HUES64 (cell line): ENCODE measurements around the gene FEN1.

Experiments used
- H3K27ac ChIP-seq: 2 replicates; pipeline ENCODE4 v1.7.0; 2013; ENCODE audit warnings: low read depth, low read length, inconsistent platforms
- H3K27me3 ChIP-seq: 2 replicates; pipeline ENCODE4 v1.6.1; 2013; ENCODE audit warnings: mild to moderate bottlenecking, low read length; ENCODE audit not compliant: insufficient read depth
- H3K36me3 ChIP-seq: 2 replicates; pipeline ENCODE4 v1.6.1; 2013; ENCODE audit warnings: mild to moderate bottlenecking, low read length; ENCODE audit not compliant: insufficient read depth
- H3K4me1 ChIP-seq: 2 replicates; pipeline ENCODE4 v1.6.1; 2013; ENCODE audit warnings: mild to moderate bottlenecking, low read length, moderate library complexity; ENCODE audit not compliant: insufficient read depth
- H3K4me3 ChIP-seq: 2 replicates; pipeline ENCODE4 v1.5.1; 2013; ENCODE audit warnings: mild to moderate bottlenecking, low read length, moderate library complexity
- H3K9ac ChIP-seq: 2 replicates; pipeline ENCODE4 v1.6.1; 2013; ENCODE audit warnings: mild to moderate bottlenecking, low read depth, low read length
- H3K9me3 ChIP-seq: 2 replicates; pipeline ENCODE4 v1.6.1; 2013; ENCODE audit warnings: low read depth, low read length; ENCODE audit not compliant: insufficient read depth
- WGBS: fragments of 150-250, 120-280 bp; methylation state at CpG from one replicate; pipeline ENCODE4 v1.1.7; 2013; ENCODE audit warnings: missing lambda C conversion rate; 5-methylcytosine and 5-hydroxymethylcytosine counted together

The FEN1 gene

DNA sequence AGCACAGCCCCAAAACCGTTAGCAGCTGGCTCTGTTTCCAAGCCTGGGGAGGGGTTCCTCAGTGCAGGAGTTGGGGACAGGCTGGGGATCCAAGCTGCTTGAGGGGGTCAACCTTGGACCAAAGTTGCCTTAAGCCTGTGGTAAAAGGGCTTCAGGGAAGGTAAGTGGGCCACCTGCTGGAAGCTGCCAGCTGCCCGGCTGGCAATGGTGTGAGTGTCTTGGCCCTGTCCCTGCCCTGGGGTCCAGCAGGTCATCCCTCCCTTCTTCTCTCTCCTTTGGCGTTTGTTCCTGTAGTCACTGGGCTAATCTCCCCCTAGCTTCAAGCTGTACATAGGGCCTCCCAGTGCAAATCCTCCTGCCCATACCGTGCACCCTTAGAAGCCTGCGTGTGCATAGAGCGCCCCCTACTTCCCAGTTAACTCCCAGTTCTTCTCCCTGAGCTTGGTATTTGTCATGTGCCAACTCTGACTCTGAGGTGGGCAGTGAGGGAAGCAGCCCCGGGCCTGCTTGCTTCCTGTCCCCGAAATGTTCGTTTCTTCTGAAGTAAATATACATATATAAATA lies 4.7 kb upstream of the FEN1 start:
- 70% methylated on average over 6 of the region's 9 CpGs for WGBS
- Histone ChIP-seq H3K27me3 (no peaks in the 10 kb centered on the region), H3K27ac (no peak overlapping the region), H3K9ac (no peak overlapping the region), H3K9me3 (no peaks in the 10 kb centered on the region), H3K36me3 (peaks cover 62% of the 10 kb centered on the region), H3K4me3 (no peak overlapping the region), H3K4me1 (peaks cover 4% of the 10 kb centered on the region; the same call in 1 of the 2 replicates)

- peak overlapping the region; percentile 93 for H3K4me3 ChIP-seq
- H3K4me1 ChIP-seq: peaks cover 7% of the 10 kb centered on the region; the same call in 1 of the 2 replicates
- no peaks in the 10 kb centered on the region for H3K27me3 ChIP-seq
- H3K36me3 ChIP-seq: peaks cover 62% of the 10 kb centered on the region
- peak overlapping the region; percentile 99 for H3K9ac ChIP-seq
- peak overlapping the region; percentile 93 for H3K27ac ChIP-seq
- 10% methylated on average over 14 of the region's 14 CpGs for WGBS
- H3K9me3 ChIP-seq: no peaks in the 10 kb centered on the region
Observed at GRCh38 chr11:61791737-61792309, 888 bp upstream of the FEN1 start.

- Histone ChIP-seq H3K27ac (peak overlapping the region; percentile 93), H3K27me3 (no peaks in the 10 kb centered on the region), H3K4me1 (peaks cover 7% of the 10 kb centered on the region; the same call in 1 of the 2 replicates), H3K9me3 (no peaks in the 10 kb centered on the region), H3K9ac (peak overlapping the region; percentile 99), H3K36me3 (peaks cover 56% of the 10 kb centered on the region), H3K4me3 (peak overlapping the region; percentile 93)
- WGBS: 7% methylated on average over 28 of the region's 29 CpGs
Observed at GRCh38 chr11:61793083-61793828, 545 bp downstream of the FEN1 start.

- peaks cover 7% of the 10 kb centered on the region; the same call in 1 of the 2 replicates for H3K4me1 ChIP-seq
- H3K36me3 ChIP-seq: peaks cover 55% of the 10 kb centered on the region
- H3K27ac ChIP-seq: no peak overlapping the region
- 83% methylated on average over 3 of the region's 3 CpGs for WGBS
- peak overlapping the region; percentile 93 for H3K4me3 ChIP-seq
- H3K27me3 ChIP-seq: no peaks in the 10 kb centered on the region
- H3K9me3 ChIP-seq: no peaks in the 10 kb centered on the region
- H3K9ac ChIP-seq: peak overlapping the region; percentile 99
Observed at GRCh38 chr11:61793829-61794204, 1.1 kb downstream of the FEN1 start.

DNA sequence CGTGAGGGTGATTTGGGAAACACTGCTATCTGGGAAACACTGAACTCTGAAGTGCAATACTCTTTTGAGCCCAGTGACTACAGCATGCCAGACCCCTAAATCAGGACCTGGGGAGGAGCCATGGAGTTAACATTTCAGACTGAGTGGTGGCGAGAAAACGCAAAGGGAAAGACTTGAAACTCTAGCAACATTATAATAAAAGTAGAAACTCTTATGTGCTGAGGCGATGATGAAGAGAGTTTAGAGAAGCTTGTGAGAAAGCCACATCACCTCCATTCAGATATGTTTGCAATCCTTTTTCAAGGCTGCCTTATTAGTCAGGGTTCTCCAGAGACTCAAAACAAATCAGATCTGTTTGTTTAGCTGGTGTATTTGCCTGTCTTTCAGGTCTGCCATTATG lies 1.9 kb downstream of the FEN1 start:
- Histone ChIP-seq H3K4me3 (no peak overlapping the region), H3K36me3 (peaks cover 54% of the 10 kb centered on the region), H3K9ac (no peak overlapping the region), H3K27me3 (no peaks in the 10 kb centered on the region), H3K4me1 (peaks cover 7% of the 10 kb centered on the region; the same call in 1 of the 2 replicates), H3K9me3 (no peaks in the 10 kb centered on the region), H3K27ac (no peak overlapping the region)
- 99% methylated on average over 2 of the region's 4 CpGs for WGBS

DNA sequence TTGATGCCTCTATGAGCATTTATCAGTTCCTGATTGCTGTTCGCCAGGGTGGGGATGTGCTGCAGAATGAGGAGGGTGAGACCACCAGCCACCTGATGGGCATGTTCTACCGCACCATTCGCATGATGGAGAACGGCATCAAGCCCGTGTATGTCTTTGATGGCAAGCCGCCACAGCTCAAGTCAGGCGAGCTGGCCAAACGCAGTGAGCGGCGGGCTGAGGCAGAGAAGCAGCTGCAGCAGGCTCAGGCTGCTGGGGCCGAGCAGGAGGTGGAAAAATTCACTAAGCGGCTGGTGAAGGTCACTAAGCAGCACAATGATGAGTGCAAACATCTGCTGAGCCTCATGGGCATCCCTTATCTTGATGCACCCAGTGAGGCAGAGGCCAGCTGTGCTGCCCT lies 2.7 kb downstream of the FEN1 start:
- peaks cover 54% of the 10 kb centered on the region for H3K36me3 ChIP-seq
- H3K4me3 ChIP-seq: no peak overlapping the region
- WGBS: 96% methylated on average over 12 of the region's 12 CpGs
- H3K4me1 ChIP-seq: peaks cover 7% of the 10 kb centered on the region; the same call in 1 of the 2 replicates
- no peak overlapping the region for H3K9ac ChIP-seq
- no peak overlapping the region for H3K27ac ChIP-seq
- no peaks in the 10 kb centered on the region for H3K27me3 ChIP-seq
- H3K9me3 ChIP-seq: no peaks in the 10 kb centered on the region

- WGBS: 96% methylated on average over 18 of the region's 18 CpGs
Observed at GRCh38 chr11:61795876-61796526, 3.3 kb downstream of the FEN1 start.

GRCh38 chr11:61797263-61797944 lies 4.7 kb downstream of the FEN1 start:
- 69% methylated on average over 3 of the region's 3 CpGs for WGBS
- Histone ChIP-seq H3K9me3 (no peaks in the 10 kb centered on the region), H3K27me3 (no peaks in the 10 kb centered on the region), H3K27ac (no peak overlapping the region), H3K4me3 (no peak overlapping the region), H3K4me1 (peaks cover 4% of the 10 kb centered on the region; the same call in 1 of the 2 replicates), H3K36me3 (peaks cover 69% of the 10 kb centered on the region), H3K9ac (no peak overlapping the region)

More at GRCh38 chr11:61795876-61796526, 3.3 kb downstream of the FEN1 start:
- Histone ChIP-seq H3K27ac (no peak overlapping the region), H3K9ac (no peak overlapping the region), H3K9me3 (no peaks in the 10 kb centered on the region), H3K4me3 (no peak overlapping the region), H3K36me3 (peaks cover 56% of the 10 kb centered on the region), H3K27me3 (no peaks in the 10 kb centered on the region), H3K4me1 (peaks cover 7% of the 10 kb centered on the region; the same call in 1 of the 2 replicates)

GRCh38 chr11:61799665-61800284 lies 7.1 kb downstream of the FEN1 start:
- no peaks in the 10 kb centered on the region for H3K9me3 ChIP-seq
- no peaks in the 10 kb centered on the region for H3K27me3 ChIP-seq
- no peaks in the 10 kb centered on the region for H3K4me1 ChIP-seq
- peaks cover 88% of the 10 kb centered on the region for H3K36me3 ChIP-seq
- H3K4me3 ChIP-seq: no peak overlapping the region
- no peak overlapping the region for H3K27ac ChIP-seq
- WGBS: 97% methylated on average over 2 of the region's 2 CpGs
- H3K9ac ChIP-seq: no peak overlapping the region
